Endometrial microvascular endothelial cells (primary cell): ENCODE measurements around the gene XIRP2. TPM values are rescaled to one million over a fixed set of nuclear protein-coding genes. Genes with fewer than 3 reads are reported as not detected.

Experiments used
- in situ Hi-C: cut with HindIII; loops from 2 replicates; pipeline ENCODE4 v1.10.0; 2017; ENCODE audit warnings: low sequenced_read_pairs, low pct_unique_long_range_greater_than_20kb; ENCODE audit errors: inconsistent ontology term
- total RNA-seq: library from RNA; depleted of rRNA; stranded (reverse); fragments of >200 nt; gene quantifications from one replicate; pipeline ENCODE4 v1.2.3, GENCODE V29; 2015; ENCODE audit errors: inconsistent ontology term

Gene XIRP2
- total RNA-seq, 1 donor from 2014 or later = not detected

DNA sequence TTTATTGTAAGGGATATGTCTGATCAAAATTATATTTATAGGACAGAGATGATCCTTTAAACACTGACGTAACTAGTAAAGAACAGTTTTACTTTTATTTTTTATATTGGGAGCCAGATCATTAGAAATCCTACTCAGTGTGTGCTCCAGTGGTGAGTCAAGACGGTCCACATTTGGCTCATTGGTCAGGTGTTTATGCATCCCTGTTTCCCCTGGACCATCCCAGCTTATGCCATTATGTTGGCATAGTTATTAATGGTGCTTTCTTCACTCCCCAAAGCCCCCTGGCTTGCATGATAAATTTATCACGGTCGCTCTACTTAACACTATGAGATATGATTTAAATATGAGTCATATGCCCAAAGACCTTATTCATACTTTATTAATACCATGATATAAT lies 293.4 kb downstream of the XIRP2 start:
- in situ Hi-C loops = no loop called here

DNA sequence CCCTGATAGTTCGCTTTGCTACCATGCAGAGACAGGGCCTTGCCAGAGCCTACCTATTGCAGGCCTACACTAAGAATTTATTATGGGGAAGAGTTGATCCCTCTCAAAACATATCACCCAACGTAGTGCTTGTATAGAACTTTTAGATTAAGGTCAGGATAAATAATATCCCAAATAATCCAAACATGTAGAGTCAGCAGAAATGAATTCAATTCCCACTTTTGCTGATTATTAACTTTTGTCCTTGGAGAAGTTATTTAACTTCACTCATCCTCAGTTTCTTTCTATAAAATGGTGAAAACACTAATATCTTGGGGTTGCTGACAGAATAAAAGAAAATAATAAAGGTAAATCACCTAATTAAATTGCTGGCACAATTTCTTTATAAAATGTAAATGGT lies 294.1 kb downstream of the XIRP2 start:
- in situ Hi-C loops = no loop called here

DNA sequence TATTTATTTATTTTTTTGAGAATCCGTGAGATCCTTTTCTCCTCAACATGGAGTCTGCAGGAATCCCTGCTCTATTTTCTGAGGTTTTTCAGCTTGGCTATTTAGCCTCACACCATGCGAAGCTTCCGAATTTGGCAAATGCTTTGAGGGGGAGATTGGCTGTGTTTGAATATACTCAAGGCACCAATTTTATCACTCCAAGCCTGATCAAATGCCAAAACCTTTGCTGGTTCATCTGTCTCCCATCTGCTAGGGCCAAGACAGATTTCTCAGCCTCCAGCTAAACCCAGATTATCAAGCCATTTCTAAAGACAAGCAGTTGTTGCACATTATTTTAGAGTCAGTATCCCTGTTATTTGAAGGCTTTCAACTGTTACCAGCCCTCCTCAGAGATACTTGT lies 295.7 kb downstream of the XIRP2 start:
- in situ Hi-C loops = no loop called here

DNA sequence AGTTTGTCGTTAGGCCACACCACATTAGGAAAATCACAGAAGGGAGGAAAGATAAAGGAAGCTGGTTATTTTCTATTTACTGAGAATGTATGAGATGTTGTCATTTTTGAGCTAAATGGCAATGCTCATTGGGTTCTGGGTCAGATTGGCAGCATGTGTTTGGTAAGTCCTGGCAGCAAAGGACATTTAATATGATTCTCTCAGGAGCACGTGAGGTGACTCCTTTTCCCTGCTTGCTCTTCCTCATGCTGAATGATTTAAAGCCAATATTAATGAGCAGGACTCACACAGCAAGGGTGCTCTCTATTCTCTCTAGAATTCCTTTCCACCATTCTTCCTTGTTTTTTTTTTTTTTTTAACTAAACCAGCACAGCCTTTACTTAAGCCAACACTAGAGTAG lies 298.2 kb downstream of the XIRP2 start:
- in situ Hi-C loops = no loop called here

DNA sequence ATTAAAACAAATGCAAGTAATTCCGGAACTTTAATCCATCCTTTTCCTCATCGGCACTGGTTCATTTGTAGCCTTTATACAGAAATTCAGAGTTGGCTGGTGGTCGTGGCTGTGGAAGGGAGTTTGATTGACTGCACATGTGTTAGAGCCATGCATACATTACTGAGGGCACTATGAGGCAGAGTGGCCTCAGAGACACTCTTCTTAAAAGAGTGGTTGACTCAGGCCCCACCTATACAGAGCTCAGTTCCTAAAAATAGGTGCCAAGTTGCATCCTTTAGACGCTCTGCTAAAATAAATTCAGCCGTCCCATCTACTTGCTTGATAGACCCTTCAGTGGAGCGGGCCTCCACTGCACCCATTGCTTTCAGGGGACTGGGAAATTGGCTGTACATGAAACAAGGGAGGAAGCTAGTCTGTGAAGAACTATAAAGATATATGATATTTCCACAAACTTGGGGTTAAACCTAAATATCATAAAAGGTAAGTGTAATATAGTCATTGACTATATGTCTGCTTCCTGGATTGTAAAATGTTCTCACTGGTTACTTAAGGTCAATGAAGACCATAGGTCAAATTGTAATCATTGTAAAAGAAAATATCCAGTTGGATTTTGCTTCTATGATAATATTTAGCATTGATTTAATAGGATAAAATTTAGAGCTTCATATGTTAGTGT lies 298.9 kb downstream of the XIRP2 start:
- in situ Hi-C loops = no loop called here

DNA sequence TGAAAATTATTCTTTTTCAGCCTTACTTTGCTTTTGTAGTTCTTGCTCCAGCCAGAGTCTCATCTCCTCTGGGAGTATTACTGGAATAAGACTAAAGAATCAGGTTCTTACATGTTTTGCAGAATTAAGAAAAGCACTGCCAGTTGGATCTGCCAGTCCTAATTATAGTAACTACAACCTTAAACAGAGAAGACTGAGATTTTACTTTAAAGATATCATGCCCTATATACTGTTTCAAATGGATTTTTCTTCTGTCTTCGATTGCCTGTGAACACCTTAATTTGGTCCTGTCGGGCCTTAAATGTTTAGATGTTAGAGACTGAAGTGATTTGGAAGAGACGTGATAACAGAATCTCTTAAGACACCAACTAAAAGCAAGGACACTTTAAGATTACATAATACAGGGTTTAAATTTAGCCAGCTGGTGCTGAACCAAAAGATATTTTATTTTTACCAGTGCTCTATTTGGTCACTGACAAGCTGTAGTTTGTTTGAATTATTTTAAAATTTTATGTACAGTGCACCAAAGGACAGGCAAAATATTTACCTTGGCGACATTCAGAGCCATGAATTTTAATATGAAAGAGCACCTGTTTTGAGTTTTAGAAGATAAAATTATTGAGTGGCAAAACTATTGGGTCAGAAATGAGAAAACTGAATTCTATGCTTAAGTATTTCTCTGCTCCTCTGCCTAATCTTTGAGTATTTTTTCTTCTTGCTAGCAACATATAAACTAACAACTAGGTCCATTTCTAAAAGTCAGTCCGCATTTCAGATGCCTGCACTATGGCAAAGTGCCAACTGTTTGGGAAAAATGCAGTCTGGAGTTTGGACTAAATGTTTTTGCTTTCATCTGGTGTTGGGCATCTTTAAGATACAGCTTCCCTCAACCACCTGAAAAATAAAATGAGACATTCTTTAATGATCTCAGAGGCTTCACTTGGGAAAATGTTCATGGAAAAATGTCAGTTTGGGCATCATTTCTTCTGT lies 300.0 kb downstream of the XIRP2 start:
- in situ Hi-C loops = no loop called here

DNA sequence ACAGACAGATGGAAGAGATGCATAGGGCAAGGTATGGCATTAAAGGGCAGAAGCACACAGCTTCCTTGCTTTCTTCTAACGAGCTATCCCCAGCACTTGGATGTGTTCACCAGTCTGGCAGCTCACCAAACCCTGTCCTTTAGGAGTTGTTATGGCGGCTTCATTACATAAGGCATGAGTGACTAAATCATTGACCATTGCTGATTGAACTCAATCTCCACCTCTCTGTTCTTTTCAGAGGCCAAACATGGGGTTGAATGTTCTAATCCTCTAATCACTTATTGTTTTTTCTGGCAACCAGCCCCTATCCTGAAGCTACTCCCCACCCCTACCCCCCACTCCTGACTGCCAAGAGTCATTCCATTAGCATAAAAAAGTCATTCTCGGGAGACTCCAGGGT lies 301.8 kb downstream of the XIRP2 start:
- in situ Hi-C loops = no loop called here

DNA sequence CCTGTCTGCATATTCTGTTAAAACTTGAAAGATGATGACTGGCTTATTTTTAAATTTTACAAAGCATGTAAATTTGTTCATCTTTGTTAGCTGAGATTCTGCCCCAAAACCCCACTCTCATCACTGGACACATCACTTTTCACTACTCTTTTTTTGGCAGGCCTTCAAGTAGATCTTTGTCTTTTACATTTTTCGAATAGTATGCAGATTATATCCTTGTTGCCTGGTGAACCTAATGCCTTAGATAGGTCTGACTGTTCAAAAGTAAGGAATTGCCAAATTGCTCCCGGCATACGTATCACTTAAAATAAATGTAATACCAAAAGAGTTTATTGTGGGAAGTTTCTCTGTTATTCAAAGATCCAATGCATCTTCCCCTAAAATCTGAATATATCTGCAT lies 303.3 kb downstream of the XIRP2 start:
- in situ Hi-C loops = no loop called here

DNA sequence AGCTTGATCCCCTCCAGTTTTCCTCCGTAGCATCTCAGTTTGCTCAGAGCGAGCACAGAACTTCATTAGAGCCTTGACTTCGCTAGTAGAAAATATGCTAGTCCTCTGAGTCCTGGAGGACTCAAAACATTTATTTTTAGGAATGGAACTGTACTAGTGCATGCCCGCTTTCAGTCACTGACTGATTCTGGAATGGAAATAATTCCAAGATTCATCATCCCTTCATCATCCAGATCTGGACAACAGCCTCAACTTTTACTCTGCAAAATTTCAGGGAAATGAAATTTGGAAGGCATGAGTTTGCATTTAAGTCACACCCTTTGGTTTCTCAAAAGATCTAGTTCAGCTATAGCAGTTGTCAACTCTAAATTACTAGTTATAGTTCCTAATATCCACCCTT lies 304.6 kb downstream of the XIRP2 start:
- in situ Hi-C loops = no loop called here

DNA sequence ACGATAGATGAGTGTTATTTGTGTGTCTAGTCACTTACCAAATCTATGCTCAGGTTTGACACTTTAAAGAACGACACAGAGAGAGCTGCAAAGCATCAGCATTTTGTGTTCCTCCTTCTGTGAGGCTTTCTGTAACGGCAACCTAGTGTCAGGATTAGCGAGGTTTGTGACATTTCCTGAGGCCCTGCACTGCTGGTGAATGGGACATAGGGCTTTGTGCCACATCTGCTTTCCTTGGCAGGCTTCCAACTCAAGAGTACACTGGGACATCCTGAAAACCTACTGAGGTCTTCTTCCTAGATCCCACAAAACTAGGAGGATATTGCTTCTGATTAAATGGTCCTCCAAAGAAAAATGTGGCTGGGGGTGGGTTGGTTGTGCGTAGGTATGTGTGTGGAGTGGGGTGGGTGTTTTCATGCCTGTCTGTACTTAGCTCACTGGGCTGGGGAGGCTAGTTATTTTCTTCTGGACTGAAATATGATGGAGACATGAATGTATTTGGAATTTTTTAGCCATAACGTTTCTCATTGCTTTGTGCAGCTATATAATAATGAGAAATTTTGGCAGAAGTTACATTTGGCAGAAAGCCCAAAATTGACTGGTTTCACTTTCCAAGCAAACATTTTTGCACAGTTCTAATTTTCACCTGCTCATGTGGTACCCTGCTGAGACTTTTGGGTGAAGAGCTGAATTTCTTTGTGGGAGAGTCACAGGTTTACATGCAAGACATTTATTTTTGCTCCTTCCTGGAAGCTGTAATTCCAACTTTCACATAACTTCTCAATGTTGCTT lies 308.4 kb downstream of the XIRP2 start:
- in situ Hi-C loops = no loop called here

DNA sequence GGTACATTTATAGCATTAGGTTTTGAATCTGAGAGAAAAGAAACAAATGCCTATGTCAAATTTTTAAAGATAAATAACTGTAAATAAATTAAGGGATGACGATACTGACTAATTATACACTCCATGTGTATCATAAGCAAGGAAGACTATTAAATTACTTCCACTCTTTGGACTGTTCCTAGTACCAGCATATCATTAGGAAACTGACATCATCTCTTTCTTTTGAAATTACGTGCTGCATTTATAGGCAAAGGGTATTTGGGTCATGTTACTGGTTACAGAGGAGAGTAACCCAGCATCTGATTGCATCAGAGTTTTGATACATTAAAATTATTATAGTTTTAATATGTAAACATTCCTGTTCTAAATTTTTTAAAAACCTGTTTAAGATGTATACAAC lies 309.7 kb downstream of the XIRP2 start:
- in situ Hi-C loops = no loop called here

DNA sequence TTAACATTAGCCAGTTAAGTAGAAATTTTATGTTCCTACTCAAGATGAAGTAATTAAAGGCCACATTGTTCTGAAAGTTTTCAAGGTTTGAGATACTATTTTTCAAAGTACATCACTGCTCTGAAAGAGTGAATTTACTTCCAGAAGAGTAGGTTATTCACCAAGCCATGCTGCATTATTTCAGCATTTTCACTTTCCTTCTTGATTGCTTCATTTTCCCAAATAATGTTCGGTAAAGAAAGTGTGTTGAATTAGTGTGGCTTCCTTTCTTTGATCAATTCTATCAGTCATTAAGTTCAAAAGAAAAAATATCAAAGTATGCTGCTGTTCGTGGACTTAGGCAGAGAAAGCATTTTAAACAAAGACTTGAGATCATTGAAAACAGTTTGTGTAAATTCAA lies 310.3 kb downstream of the XIRP2 start:
- in situ Hi-C loops = no loop called here

DNA sequence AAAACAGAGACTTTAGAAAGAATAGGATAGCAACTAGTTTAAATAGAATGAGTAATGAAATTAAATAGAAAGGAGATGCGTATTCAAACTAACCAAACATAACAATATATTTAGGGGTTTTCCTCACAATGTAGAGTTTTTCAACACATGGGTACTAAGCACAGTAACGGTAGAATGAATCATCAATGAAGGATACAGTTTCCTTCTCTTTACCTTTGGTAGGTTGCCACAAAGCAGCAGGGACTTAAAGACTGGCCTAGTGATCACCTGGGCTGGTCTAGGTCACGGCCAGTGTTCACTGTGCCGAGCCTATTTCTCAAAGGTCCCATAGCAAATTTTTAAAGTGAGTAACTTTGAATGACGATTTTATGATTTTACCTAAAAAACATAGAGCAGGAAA lies 311.7 kb downstream of the XIRP2 start:
- in situ Hi-C loops = no loop called here

DNA sequence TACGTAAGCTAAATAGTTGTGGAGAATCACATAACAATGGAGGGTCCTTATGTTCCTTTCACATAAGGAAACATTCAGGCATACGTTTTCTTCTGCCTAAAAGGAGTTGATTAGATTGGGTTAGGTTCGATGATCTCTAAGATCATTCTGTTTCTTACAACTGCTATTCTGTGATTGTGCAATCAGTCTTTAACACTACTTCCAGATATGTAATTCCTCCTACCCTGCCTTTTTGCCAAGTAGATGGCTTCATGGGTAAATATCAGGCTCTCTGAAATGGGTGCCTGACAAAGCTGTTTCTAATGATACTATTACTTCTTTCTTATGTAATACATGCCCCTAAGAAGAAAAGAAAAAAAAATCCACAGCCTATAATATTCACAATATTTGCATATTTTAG lies 321.5 kb downstream of the XIRP2 start:
- in situ Hi-C loops = no loop called here

DNA sequence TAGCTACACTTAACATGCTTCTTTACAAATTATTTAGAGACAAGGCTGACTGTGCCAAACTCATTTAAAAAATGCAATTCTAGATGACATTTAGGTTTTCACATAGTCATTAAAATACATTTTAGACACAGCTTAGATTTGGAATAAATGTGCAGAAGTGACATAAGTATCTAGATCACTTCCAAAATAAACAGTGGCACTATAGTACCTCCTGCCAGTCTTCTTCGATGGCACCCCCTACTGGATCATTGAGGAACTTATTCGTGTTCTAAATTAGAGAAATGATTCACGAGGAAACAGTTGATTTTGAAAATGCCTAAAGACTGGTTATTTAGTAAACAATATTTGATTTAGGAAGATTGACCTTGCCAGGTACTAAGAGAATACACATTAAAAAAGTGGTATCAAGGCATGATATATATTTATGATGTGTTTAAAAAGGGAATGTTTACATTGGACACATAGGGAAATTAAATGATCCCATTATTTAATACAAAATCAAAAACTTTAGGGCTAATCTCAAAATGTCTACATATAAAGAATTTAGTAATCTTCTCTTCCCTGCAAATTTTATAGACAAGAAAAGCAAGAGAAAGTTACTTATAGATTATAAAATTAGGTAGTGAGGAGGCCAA lies 323.9 kb downstream of the XIRP2 start:
- in situ Hi-C loops = no loop called here

DNA sequence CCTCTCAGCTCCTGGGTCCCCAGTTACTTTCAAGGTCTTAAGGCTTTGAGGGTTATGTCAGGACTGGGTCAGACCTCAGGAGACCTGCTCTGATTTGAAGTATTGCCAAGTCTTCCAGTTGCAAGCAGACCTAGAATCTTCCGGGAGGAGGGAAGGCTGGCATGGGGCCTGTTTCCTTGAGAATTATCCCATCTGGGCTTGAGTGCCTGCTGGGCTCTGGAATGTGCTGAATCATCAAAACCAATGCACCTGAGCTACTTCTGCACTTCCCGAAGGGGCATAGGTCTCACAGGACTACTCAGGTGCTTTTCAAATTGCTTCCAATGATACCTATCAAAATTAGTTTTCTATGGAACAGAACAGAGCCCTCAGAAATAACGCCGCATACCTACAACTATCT lies 327.3 kb downstream of the XIRP2 start:
- in situ Hi-C loops = no loop called here

DNA sequence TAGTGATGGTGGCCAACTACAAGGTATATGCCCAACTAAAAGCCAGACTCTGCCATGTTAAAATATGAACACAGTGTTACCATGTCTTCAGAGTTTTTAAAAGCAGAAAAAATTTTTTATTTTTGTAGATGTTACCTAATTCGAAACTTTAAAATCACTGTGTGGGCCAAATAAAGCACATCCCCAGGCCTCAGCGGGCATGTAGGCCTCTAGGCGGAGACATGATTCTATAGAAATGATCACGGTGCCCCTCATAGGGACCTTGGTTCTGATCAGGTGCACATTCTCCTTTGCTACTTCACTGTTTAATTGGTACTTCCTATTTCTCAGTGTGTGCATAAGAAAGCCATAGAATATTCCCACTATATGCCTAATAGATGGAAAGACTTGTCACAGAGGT lies 349.2 kb downstream of the XIRP2 start:
- in situ Hi-C loops = no loop called here

DNA sequence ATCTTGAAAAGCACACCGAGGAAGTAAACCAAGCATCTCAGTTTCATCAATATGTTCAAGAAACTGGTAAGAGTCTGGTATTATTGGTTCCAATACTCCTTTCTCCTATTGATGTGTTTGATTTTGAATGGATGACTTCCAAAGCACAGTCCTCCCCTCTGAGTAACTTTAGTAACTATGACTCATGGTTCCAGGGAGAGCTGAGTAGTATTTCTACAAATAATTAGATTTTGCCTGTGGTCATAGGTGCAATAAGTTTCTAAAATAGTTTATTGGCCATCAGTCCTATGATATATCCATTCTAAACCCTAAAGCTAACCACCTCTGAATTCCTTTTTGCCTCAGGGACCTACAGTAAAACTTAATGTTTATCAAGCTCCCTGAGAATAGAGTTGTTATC lies 352.4 kb downstream of the XIRP2 start:
- in situ Hi-C loops = no loop called here

DNA sequence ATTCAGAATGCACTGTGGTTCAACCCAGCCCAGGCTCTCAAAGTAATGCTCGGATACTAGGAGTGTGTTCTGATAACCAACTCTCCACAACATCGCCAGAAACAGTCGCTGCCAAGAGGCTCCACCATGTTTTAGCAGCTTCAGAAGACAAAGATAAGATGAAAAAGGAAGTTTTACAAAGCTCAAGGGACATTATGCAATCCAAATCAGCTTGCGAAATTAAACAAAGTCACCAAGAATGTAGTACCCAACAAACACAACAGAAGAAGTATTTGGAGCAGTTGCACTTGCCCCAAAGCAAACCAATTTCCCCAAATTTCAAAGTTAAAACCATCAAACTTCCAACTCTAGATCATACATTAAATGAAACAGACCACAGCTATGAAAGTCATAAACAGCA lies 360.9 kb downstream of the XIRP2 start:
- in situ Hi-C loops = no loop called here
